Activated naive CD8-positive, alpha-beta T cell treated with anti-CD3 and anti-CD28 coated beads, Interleukin-2, amount 50 U/mL, for 16 hours (primary cell): Measurements from ENCODE around the gene MOAP1.
A peak's percentile ranks its signal among the peaks of the same experiment; 100 is the strongest.
"Not testable (repeated sequence)": the region's sequence is repeated elsewhere in the genome, so short reads cannot be mapped to it uniquely, and the experiment has no call there.

Source experiments
- DNase-seq: peaks from one replicate; pipeline ENCODE4 v3.0.0-alpha.2; 2020; ENCODE audit warnings: low read depth, low spot score

The MOAP1 gene, protein sequence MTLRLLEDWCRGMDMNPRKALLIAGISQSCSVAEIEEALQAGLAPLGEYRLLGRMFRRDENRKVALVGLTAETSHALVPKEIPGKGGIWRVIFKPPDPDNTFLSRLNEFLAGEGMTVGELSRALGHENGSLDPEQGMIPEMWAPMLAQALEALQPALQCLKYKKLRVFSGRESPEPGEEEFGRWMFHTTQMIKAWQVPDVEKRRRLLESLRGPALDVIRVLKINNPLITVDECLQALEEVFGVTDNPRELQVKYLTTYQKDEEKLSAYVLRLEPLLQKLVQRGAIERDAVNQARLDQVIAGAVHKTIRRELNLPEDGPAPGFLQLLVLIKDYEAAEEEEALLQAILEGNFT

GRCh38 chr14:93184391-93185348 lies at the start of gene MOAP1, which contains the start of gene LYSET:
Gene MOAP1, minus strand, starts transcription at chr14:93184897. Its CDS starts 655 bp downstream, at chr14:93184242.
Gene LYSET, plus strand, starts transcription at chr14:93185317. Its CDS starts 89 bp downstream, at chr14:93185406.
- peak; percentile 65 for DNase-seq

DNA sequence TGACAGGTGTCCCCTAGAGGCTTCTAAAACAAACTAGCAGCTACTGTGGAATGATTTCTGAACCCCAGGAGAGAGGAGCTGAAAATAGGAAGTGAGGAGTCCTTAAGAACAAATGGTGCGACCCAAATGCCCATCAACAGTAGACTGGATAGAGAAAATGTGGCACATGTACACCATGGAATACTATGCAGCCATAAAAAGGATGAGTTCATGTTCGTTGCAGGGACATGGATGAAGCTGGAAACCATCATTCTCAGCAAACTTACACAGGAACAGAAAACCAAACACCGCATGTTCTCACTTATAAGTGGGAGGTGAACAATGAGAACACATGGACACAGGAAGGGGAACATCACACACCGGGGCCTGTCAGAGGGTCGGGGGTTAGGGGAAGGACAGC lies 48.4 kb upstream of the MOAP1 start:
- DNase-seq = not testable (repeated sequence)

DNA sequence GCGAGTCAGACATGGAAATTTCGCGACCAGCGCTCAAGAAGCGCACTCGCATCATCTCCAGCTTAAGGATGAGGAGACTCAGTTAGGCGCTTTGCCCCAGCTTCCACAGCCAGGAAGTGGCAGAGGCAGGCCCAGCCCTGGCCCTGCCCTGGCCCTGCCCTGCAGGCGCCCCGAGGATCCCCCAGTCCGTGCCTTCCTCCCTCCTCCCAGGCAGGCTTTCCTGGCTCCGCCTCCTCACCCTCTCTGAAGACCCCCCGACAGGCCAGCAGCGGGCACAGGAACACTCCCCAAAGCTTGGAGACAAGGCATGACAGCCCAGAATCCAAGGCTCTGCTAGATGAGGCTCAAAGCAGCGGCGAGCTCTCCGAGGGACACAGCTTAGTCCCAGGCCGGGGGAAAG lies 47.5 kb upstream of the MOAP1 start:
- no peak for DNase-seq

GRCh38 chr14:93231129-93231979 lies 46.7 kb upstream of the MOAP1 start:
- no peak for DNase-seq

DNA sequence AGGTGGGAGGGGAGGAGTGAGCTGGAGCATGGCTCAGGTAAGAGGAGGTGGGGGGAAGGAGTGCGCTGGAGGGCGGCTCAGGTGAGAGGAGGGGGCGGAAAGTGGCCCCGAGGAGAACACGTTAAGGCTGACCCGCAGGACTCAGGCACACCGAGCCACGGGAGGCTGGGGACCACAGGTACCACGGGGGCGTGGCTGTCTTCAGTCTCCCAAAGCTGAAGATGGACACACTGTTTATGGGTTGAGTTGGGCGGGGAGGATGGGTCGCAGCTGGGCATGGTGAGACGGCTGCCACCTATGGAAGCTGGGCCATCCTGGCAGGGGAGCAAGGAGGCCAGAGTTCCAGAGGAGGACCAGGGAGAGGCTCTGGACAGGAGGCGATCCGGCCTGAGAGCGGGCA lies 45.8 kb upstream of the MOAP1 start:
- DNase-seq = no peak

- DNase-seq = no peak
Observed at GRCh38 chr14:93228550-93228949, 43.9 kb upstream of the MOAP1 start.

- no peak for DNase-seq
Observed at GRCh38 chr14:93223565-93223964, 38.9 kb upstream of the MOAP1 start.

- no peak for DNase-seq
Observed at GRCh38 chr14:93220509-93220908, 35.8 kb upstream of the MOAP1 start.

DNA sequence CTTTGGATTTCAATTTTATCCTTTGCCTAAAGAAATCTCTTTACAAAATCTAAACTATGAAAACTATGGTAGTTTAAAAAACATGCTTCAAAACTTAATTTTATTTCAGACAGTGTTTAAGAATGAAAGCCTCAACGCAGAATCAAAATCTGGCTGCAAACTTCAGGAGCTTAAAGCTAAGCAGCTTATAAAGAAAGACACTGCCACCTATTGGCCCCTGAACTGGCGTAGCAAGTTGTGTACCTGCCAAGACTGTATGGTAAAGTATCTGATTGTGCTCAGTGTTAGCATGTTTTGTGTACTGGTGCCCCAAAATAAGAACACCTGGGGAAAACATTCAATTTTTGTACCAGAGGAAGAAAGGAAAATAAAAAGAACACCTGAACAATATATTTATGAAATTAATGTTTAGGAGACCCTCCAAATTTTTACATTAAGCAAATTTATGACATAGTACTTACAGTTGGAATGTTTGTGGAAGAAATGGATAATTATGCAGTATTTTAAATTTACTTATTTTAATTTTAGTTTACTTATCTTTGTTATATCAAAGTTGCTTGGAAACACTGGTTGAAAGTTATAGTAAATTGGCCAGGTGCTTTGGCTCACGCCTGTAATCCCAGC lies 34.5 kb upstream of the MOAP1 start:
- no peak for DNase-seq

GRCh38 chr14:93214598-93214997 lies 29.9 kb upstream of the MOAP1 start:
- DNase-seq = no peak

GRCh38 chr14:93212432-93212831 lies 27.7 kb upstream of the MOAP1 start:
- no peak for DNase-seq

GRCh38 chr14:93207468-93208308 lies 23.0 kb upstream of the MOAP1 start:
- no peak for DNase-seq

- peak; percentile 72 for DNase-seq
Observed at GRCh38 chr14:93206793-93207467, 22.2 kb upstream of the MOAP1 start, which contains the start of the genes GON7 and UBR7. Gene GON7, minus strand, starts transcription at chr14:93207065. Its CDS starts 28 bp downstream, at chr14:93207037. Gene UBR7, plus strand, starts transcription at chr14:93207256. Its CDS starts 36 bp downstream, at chr14:93207292.

DNA sequence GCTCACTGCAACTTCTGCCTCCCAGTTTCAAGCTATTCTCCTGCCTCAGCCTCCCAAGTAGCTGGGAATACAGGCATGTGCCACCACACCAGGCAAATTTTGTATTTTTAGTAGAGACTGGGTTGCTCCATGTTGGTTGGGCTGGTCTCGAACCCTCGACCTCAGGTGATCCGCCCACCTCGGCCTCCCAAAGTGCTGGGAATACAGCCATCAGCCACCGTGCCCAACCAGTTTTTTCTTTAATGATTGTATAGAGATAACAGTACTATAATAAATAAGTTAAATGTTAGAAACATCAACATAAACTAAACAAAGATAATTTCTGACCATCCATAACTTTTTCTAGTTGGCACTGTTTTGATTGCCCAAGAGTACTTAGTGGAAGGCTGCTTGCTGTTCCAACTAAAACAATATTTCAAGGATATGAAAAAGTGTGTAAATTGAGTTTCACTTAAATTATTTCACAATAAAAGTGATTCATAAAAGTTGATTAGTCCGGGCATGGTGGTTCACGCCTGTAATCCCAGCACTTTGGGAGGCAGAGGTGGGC lies 16.5 kb upstream of the MOAP1 start:
- DNase-seq = no peak

DNA sequence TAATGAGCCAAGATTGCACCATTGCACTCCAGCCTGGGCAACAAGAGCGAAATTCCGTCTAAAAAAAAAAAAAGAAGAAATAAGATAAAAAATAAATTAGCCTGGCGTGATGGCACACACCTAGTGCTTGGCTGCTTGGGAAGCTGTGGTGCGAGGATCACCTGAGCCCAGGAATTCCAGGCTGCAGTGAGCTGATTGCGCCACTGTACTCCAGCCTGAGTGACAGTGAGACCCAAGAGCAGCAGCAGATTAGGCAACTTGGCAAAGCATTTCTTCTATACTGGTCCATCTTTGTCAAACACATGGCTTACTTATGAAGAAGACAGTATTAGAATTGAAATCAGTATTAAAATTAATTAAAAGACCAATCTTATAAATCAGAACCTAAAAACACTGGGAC lies 15.9 kb upstream of the MOAP1 start:
- DNase-seq = no peak

GRCh38 chr14:93199031-93199430 lies 14.3 kb upstream of the MOAP1 start:
- DNase-seq = no peak

- DNase-seq = no peak
Observed at GRCh38 chr14:93195316-93195999, 10.8 kb upstream of the MOAP1 start.

GRCh38 chr14:93186956-93187355 lies 2.3 kb upstream of the MOAP1 start:
- DNase-seq = no peak
